HPDE6-E6E7 (cell line): ENCODE measurements around the gene TEAD2.

Experiments used
- DNase-seq: peaks from one replicate; pipeline ENCODE4 v3.0.0; 2011; ENCODE audit warnings: missing footprints; ENCODE audit errors: extremely low spot score

The TEAD2 gene

GRCh38 chr19:49362048-49362928 lies at the start of gene TEAD2:
TEAD2 (minus strand) TSS chr19:49362416; CDS start chr19:49360075, 2,341 bp downstream.
- peak; percentile 34 for DNase-seq

DNA sequence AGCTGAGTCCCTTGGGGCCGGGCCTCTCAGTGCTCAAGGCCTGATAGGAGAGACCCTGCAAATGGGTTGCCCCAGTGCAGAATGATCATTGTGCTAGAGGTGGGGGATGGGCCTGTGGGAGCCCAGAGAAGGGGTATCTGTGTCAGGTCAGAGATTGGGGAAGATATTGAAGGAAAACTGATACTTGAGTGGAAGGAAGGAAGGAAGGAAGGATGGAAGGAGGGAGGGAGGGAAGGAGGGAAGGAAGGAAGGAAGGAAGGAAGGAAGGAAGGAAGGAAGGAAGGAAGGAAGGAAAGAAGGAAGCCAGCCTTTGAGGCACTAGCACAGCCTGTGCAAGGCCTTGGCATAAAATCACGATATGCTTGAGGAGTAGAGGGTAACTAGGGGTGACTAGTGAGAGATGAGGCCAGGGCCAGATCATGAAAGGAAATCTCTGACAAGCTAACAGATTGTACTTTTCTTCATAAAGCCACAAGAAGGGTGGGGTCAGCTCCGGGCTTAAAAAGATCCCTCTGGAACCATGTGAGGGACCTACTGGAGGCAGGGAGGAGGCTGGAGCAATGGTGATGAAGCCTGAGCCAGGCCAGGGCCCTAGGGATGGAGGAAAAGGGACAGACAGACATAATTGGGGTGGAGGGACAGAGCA lies 49.6 kb upstream of the TEAD2 start:
- no peak for DNase-seq

- DNase-seq, result no peak
Observed at GRCh38 chr19:49409441-49410029, 47.3 kb upstream of the TEAD2 start.

DNA sequence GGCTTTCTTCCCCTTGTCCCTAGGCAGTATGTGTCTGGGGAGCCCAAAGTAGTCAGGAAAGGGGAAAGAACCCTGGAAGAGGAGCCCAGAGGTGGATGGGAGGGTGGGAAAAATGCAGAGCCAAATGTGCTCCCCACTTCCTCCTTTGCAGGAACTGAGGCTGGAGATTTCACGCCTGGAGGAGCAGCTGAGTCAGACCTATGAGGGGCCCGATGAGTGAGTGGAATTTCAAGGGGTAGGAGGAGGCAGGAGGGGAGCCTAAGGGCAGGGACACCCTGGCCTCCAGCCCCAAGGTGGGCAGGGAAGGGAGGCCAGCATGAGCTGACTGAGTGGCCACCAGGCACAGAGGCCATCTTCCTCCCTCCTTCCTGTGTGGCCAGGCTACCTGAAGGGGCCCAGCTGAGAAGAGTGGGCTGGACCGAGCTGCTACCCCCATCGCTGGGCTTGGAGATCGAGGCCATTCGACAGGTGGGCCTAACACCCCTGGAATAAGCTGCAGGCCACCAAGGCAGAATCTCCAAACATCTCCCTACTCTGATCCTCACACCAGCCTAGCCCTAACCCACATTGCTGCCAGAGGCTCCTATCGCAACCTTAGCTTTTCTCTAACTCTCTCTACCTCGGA lies 46.7 kb upstream of the TEAD2 start:
- no peak for DNase-seq

DNA sequence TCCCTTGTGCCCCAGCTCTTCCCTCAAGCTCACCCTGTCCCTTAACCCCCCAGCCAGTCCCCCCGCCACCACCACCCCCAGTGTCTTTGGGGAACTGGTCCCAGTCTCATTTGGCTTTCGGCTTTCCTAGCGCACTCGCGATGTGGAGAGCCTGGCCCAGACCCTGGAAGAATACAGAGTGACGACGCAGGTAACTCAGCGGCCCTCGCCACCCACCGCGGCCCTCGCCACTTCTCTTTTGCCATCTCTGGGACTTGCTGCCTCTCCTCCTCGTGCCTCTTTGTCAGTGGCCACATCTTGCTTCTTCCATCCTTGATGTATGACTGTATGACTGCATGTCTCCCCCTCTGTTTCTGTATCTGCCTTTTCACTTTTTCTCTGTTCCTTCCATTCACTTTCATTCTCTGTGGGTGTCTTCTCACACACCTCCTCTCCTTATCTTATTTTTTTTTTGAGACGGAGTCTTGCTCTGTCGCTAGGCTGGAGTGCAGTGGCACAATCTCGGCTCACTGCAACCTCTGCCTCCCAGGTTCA lies 45.3 kb upstream of the TEAD2 start:
- DNase-seq, result no peak

- DNase-seq, result no peak
Observed at GRCh38 chr19:49407079-49407478, 44.9 kb upstream of the TEAD2 start.

GRCh38 chr19:49403404-49404187 lies 41.4 kb upstream of the TEAD2 start:
- no peak for DNase-seq

DNA sequence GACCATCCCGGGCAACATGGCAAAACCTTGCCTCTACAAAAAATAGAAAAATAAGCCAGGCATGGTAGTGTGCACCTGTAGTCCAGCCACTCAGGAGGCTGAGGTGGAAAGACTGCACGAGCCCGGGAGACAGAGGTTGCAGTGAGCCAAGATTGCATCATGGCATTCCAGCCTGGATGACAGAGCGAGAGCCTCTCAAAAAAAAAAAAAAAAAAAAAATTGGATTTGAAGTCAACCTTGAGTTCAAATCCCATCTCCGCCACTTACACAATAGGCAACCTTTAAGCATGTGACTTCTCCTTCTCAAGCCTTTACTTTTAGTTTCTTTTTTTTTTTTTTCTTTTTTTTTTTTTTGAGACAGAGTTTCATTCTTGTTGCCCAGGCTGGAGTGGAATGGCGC lies 37.8 kb upstream of the TEAD2 start:
- DNase-seq, result no peak

DNA sequence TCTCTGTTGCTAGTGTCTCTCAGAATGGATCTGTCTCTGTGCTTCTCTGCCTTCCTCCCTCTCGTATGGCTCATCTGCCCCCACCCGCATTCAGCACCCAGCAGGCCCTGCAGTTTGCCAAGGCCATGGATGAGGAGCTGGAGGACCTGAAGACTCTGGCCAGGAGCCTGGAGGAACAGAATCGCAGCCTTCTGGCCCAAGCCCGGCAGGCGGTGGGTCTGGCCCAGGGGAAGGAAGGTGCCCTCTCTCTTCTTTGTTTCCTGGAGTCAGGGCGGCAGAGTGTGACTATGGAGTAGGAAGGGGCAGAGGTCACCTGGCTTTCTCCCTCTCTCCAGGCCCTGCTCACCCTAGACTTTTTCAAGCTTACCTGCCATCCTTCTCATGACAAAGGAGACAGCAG lies 36.7 kb upstream of the TEAD2 start:
- no peak for DNase-seq

DNA sequence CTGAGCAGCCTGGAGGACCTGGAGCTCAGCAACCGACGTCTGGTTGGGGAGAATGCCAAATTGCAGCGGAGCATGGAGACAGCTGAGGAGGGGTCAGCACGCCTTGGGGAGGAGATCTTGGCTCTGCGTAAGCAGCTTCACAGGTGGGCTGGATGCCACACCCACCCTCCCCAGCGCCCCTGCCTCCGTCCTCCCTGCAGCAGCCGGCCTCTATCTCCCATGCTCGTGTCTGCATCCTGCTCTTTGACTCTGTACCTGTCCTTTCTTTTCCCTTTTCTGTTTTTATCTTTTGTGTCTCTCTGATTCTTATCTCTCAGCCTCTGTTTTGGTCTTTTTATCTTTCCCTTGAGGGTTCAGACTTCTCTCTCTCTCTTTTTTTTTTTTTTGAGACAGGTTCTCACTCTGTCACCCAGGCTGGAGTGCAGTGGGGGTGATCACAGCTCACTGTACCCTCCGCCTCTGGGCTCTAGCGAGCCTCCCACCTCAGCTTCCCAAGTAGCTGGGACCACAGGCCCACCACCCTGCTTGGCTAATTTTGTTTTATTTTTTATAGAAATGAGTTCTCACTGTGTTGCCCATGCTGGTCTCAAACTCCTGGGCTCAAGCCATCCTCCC lies 35.9 kb upstream of the TEAD2 start:
- no peak for DNase-seq

- DNase-seq, result no peak
Observed at GRCh38 chr19:49396738-49397505, 34.7 kb upstream of the TEAD2 start.

GRCh38 chr19:49395581-49396407 lies 33.6 kb upstream of the TEAD2 start:
- DNase-seq, result no peak

DNA sequence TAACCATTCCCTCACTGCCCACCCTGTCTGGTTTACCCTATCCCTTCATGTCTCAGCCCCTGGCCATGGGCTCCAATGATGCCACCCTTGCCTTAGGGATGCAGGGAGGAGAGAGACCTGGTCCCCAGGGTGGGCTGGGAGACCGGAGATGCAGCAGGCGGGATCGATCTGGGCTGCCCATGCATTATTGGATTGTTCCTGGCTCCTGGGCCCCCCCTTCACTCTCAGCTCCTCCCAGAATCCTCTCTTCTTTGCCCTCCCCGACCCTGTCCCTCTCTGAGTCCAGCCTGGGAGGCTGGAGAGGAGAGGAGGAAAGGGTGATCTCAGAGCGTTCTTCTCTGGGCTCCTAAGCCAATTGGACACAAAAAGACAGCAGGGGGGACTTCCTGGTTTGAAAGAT lies 31.7 kb upstream of the TEAD2 start:
- no peak for DNase-seq

DNA sequence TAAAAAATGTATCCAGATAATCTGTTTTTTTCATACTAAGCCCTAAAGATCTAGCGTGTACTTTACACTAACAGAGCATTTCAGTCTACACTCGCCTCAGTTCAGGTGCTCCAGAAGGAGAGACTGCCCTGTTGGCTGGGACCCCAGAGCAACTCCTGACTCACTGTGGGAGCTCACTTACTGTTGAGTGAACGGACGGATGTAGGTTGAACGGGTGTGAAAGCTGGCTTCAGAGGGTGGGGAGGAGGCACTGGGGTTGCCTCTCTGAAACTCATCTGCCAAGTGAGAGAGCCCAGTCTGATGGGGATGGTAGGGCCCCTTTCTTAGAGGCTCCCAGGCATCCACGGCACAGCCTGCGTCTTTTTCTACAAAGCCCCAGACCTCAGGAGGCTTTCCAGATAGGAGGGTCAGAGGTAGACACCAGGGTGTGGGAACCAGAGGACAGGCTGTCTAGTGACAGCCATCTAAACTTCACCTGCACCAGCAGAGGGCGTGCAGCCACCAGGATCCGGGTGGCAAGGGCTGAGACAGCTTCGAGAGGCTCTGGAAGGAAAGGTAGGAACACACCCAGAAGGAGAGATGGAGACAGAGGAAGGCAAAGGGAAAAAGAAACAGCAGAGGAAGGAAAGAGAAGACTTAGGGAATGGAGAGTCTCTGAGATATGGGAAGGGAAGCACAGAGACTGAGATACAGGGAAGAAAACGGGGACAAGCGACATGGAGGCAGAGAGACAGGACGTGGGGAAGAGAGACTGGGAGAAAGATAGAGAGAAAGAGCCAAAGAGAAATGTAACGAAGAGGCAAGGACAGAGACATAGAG lies 29.6 kb upstream of the TEAD2 start:
- DNase-seq, result peak; percentile 84

GRCh38 chr19:49390929-49391359 lies 28.7 kb upstream of the TEAD2 start:
- DNase-seq, result no peak

DNA sequence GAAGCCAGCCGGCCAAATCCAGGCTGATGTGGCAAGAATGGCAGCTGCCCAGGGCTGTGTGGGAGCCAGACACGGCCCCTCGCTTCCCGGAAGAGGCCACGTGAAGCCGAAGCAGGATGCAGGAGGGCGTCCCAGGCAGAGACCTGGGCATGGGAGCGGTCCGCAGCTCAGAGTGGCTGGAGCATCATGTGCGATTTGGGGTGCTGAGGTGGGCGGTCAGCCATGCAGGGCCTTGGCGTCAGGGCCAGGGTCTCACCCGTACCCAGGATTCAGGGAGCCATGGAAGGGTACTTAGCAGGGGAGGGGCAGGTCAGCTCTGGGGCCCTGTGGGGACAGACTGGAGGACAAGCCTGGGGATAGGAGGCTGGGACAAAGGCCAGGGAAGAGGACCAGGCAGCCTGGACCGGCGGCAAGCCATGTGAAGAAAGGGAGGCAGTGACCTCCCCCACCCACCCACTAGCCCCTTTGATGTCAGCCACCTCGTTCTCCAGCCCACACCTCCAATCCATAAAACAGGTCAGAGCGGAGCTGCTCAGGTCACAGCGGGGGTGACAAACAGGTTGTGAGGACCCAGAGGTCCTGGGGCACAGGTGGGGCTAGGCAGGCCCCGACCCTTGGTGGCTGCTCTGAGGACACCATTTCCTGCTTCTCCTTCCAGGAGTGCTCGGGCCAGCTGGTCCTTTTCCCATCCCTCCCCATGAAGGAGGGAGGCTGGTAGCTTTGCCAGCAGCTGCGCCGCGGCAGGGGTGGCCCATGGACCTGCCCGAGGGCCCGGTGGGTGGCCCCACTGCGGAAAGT lies 28.1 kb upstream of the TEAD2 start:
- DNase-seq, result no peak

GRCh38 chr19:49389406-49389805 lies 27.2 kb upstream of the TEAD2 start:
- no peak for DNase-seq
